Hepatocyte (in vitro differentiated cells): Measurements from ENCODE around the gene CCDC136. TPM values are rescaled to one million over a fixed set of nuclear protein-coding genes. Genes with fewer than 3 reads are reported as not detected.

Experiments
- DNase-seq: peaks from one replicate; pipeline ENCODE4 v3.0.0-alpha.2; 2016; ENCODE audit warnings: low spot score
- H2AFZ ChIP-seq: fragments of 200-600 bp; sonication (generic); 2 replicates; pipeline ENCODE4 v1.6.0; 2016; ENCODE audit warnings: antibody characterized with exemption, mild to moderate bottlenecking
- H3K27ac ChIP-seq: fragments of 200-600 bp; sonication (generic); 2 replicates; pipeline ENCODE4 v1.5.1; 2016; ENCODE audit warnings: mild to moderate bottlenecking
- H3K27me3 ChIP-seq: fragments of 200-600 bp; sonication (generic); 2 replicates; pipeline ENCODE4 v1.6.1; 2016
- H3K36me3 ChIP-seq: fragments of 200-600 bp; sonication (generic); replicated peaks from 2 replicates; pipeline ENCODE4 v1.5.1; 2016; ENCODE audit warnings: low read depth; ENCODE audit not compliant: insufficient read depth
- H3K4me1 ChIP-seq: fragments of 200-600 bp; sonication (generic); 2 replicates; pipeline ENCODE4 v1.5.1; 2016; ENCODE audit warnings: mild to moderate bottlenecking, moderate library complexity; ENCODE audit not compliant: insufficient read depth
- H3K4me2 ChIP-seq: fragments of 200-600 bp; sonication (generic); 2 replicates; pipeline ENCODE4 v1.6.0; 2016
- H3K4me3 ChIP-seq: fragments of 200-600 bp; sonication (generic); 2 replicates; pipeline ENCODE4 v1.5.1; 2016; ENCODE audit warnings: mild to moderate bottlenecking
- H3K79me2 ChIP-seq: fragments of 200-600 bp; sonication (generic); 2 replicates; pipeline ENCODE4 v1.6.0; 2017; ENCODE audit warnings: mild to moderate bottlenecking
- H3K9me2 ChIP-seq: fragments of 200-600 bp; sonication (generic); replicated peaks from 2 replicates; pipeline ENCODE4 v1.6.0; 2017; ENCODE audit warnings: mild to moderate bottlenecking; ENCODE audit not compliant: insufficient read depth
- H3K9me3 ChIP-seq: fragments of 200-600 bp; sonication (generic); 2 replicates; pipeline ENCODE4 v1.5.1; 2016; ENCODE audit warnings: low read depth, mild to moderate bottlenecking
- H4K20me1 ChIP-seq: fragments of 200-600 bp; sonication (generic); 2 replicates; pipeline ENCODE4 v1.6.0; 2016; ENCODE audit warnings: mild to moderate bottlenecking; ENCODE audit not compliant: insufficient read depth, poor library complexity, severe bottlenecking
- EZH2 ChIP-seq: fragments of 200-600 bp; sonication (generic); IDR thresholded peaks from 2 replicates; pipeline ENCODE4 v1.6.1; 2016; ENCODE audit warnings: antibody characterized with exemption, mild to moderate bottlenecking, borderline replicate concordance
- EZH2phosphoT487 ChIP-seq: fragments of 200-600 bp; sonication (generic); IDR thresholded peaks from one replicate; pipeline ENCODE4 v1.6.1; 2018; ENCODE audit warnings: antibody characterized with exemption, mild to moderate bottlenecking, low read depth, moderate library complexity; ENCODE audit not compliant: unreplicated experiment, severe bottlenecking
- WGBS: methylation state at CpG from one replicate; pipeline ENCODE4 v1.1.6; 2016; ENCODE audit warnings: low lambda C conversion rate; ENCODE audit errors: missing lambda C conversion rate; 5-methylcytosine and 5-hydroxymethylcytosine counted together
- polyA plus RNA-seq: library from polyadenylated mRNA; unstranded; fragments of >200 nt; fragmentation: Nextera tagmentation; extraction: Ambion mirVana; gene quantifications from 2 replicates; pipeline ENCODE4 v1.2.1, GENCODE V29; 2016
- total RNA-seq: library from RNA; depleted of rRNA; stranded (reverse); fragments of >200 nt; gene quantifications from 2 replicates; pipeline ENCODE4 v1.2.3, GENCODE V29; 2014
- TF ChIP-seq, protein P1 (sequence below): fragments of 200-600 bp; sonication (generic); IDR thresholded peaks from 2 replicates; pipeline ENCODE4 v1.5.1; 2016; ENCODE audit warnings: antibody characterized with exemption, mild to moderate bottlenecking; ENCODE audit not compliant: poor library complexity

The CCDC136 gene
- total and polyA plus RNA-seq, 2 experiments from 2014 or later = 3.8 to 5.6 TPM

DNA sequence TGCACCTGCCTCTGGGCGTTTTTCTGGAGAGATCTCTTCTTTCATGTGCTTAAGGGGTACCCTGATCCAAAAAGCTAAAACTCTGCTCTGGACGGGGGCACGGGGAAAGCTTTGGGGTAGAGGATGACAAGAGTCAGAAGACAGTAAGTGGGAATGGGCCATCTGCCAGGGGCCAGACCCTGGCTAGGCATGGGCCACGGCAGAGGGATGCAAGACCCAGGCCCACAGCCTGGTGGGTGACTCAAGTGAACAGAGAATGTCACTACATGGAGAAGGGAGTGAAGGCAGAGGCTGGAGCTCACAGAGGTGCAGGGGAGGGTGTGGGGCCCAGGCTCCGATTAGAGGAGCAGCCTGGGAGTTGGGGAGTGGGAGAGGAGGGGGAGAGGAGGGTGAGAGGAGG lies 53.7 kb downstream of the CCDC136 start:
- no peaks in the 10 kb centered on the region for H4K20me1 ChIP-seq
- no peak overlapping the region for H2AFZ ChIP-seq
- no peaks in the 10 kb centered on the region for H3K4me1 ChIP-seq
- no peaks in the 10 kb centered on the region for H3K9me2 ChIP-seq
- no peak overlapping the region for H3K4me2 ChIP-seq
- no peaks in the 10 kb centered on the region for H3K79me2 ChIP-seq
- no peaks in the 10 kb centered on the region for H3K27me3 ChIP-seq
- H3K27ac ChIP-seq = no peak overlapping the region
- TF ChIP-seq EZH2 (no peak), EZH2phosphoT487 (no peak)
- TF ChIP-seq, protein P1, sequence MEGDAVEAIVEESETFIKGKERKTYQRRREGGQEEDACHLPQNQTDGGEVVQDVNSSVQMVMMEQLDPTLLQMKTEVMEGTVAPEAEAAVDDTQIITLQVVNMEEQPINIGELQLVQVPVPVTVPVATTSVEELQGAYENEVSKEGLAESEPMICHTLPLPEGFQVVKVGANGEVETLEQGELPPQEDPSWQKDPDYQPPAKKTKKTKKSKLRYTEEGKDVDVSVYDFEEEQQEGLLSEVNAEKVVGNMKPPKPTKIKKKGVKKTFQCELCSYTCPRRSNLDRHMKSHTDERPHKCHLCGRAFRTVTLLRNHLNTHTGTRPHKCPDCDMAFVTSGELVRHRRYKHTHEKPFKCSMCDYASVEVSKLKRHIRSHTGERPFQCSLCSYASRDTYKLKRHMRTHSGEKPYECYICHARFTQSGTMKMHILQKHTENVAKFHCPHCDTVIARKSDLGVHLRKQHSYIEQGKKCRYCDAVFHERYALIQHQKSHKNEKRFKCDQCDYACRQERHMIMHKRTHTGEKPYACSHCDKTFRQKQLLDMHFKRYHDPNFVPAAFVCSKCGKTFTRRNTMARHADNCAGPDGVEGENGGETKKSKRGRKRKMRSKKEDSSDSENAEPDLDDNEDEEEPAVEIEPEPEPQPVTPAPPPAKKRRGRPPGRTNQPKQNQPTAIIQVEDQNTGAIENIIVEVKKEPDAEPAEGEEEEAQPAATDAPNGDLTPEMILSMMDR = no peak
- H3K36me3 ChIP-seq = no peaks in the 10 kb centered on the region
- WGBS = 83% methylated on average over 4 of the region's 5 CpGs
- H3K9me3 ChIP-seq = no peaks in the 10 kb centered on the region
- no peak overlapping the region for H3K4me3 ChIP-seq
- no peak for DNase-seq

DNA sequence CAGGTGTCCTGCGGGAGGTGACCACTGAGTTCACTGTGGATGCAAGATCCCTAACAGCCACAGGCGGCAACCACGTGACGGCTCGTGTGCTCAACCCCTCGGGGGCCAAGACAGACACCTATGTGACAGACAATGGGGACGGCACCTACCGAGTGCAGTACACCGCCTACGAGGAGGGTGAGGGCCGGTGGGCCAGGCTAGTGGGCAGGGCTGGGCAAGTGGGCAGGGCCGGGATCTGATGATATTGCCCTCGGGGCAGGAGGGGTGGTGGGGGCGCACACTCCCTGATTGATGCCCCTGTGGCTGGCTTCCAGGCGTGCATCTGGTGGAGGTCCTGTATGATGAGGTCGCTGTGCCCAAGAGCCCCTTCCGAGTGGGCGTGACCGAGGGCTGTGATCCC lies 54.2 kb downstream of the CCDC136 start:
- no peak overlapping the region for H3K4me3 ChIP-seq
- H3K27ac ChIP-seq = no peak overlapping the region
- H3K4me2 ChIP-seq = no peak overlapping the region
- no peaks in the 10 kb centered on the region for H4K20me1 ChIP-seq
- TF ChIP-seq EZH2 = no peak
- TF ChIP-seq, protein P1 = no peak
- TF ChIP-seq EZH2phosphoT487 = no peak
- H3K36me3 ChIP-seq = no peaks in the 10 kb centered on the region
- H3K79me2 ChIP-seq = no peaks in the 10 kb centered on the region
- no peak overlapping the region for H2AFZ ChIP-seq
- H3K27me3 ChIP-seq = no peaks in the 10 kb centered on the region
- no peak for DNase-seq
- H3K9me2 ChIP-seq = no peaks in the 10 kb centered on the region
- H3K9me3 ChIP-seq = no peaks in the 10 kb centered on the region
- no peaks in the 10 kb centered on the region for H3K4me1 ChIP-seq
- WGBS = 90% methylated on average over 19 of the region's 19 CpGs

DNA sequence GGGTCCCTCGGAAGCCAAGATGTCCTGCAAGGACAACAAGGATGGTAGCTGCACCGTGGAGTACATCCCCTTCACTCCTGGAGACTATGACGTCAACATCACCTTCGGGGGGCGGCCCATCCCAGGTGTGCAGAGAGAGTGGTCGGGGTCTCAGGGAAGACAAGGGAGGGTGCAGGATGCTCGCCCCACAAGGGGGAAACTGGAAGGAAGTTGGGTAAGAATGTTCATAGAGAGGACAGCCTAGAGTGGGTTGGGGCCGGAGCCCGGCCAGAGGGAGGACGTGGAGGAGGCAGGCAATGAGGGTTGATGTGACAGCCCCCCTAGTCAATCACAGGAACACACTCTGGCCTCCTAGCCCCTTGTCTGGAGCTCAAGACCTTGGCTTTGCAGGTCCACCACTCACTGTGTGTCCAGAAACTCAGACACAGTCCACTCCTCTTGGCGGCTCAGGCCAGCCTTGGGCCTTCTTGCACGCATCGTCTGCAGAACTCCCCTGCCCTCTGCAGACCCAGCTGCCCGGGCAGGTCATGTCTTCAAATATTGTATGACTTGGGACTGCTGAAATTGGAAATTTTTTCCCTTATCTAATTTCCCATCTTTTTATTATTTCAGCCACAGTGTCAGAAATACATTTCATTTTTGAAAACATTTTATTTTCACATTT lies 55.1 kb downstream of the CCDC136 start:
- Histone ChIP-seq H3K4me2 (no peak overlapping the region), H3K27ac (no peak overlapping the region), H3K9me3 (no peaks in the 10 kb centered on the region), H3K36me3 (no peaks in the 10 kb centered on the region), H4K20me1 (no peaks in the 10 kb centered on the region), H3K27me3 (no peaks in the 10 kb centered on the region), H3K4me1 (no peaks in the 10 kb centered on the region), H3K4me3 (no peak overlapping the region), H3K9me2 (no peaks in the 10 kb centered on the region), H3K79me2 (no peaks in the 10 kb centered on the region), H2AFZ (no peak overlapping the region)
- TF ChIP-seq EZH2 (no peak), EZH2phosphoT487 (no peak)
- TF ChIP-seq, protein P1 = no peak
- no peak for DNase-seq
- 96% methylated on average over 14 of the region's 14 CpGs for WGBS
